ENCODE data around the gene ERI3.

ERI3 gene

GRCh38 chr1:44281962-44282703 lies 72.9 kb downstream of the ERI3 start:
- DNase-seq, result no peak

- no peak for DNase-seq
These were observed 78.2 kb downstream of the ERI3 start for GRCh38 chr1:44276901-44277300.

GRCh38 chr1:44275991-44276405 lies 79.1 kb downstream of the ERI3 start:
- peak; percentile 90 for DNase-seq

GRCh38 chr1:44275296-44275962 lies 79.6 kb downstream of the ERI3 start:
- no peak for DNase-seq

- no peak for DNase-seq
These were observed 81.3 kb downstream of the ERI3 start for GRCh38 chr1:44273560-44274350.

GRCh38 chr1:44272992-44273391 lies 82.1 kb downstream of the ERI3 start:
- no peak for DNase-seq

- no peak for DNase-seq
These were observed 83.4 kb downstream of the ERI3 start for GRCh38 chr1:44271646-44272045.

- peak; percentile 81 for DNase-seq
These were observed 84.1 kb downstream of the ERI3 start for GRCh38 chr1:44270686-44271628.

- no peak for DNase-seq
These were observed 87.0 kb downstream of the ERI3 start for GRCh38 chr1:44268054-44268453.

- no peak for DNase-seq
These were observed 87.6 kb downstream of the ERI3 start for GRCh38 chr1:44267438-44267837.

GRCh38 chr1:44266400-44267344 lies 88.4 kb downstream of the ERI3 start:
- no peak for DNase-seq

- no peak for DNase-seq
These were observed 89.2 kb downstream of the ERI3 start for GRCh38 chr1:44265656-44266358.

GRCh38 chr1:44264451-44264771 lies 90.6 kb downstream of the ERI3 start:
- no peak for DNase-seq

- no peak for DNase-seq
These were observed 91.2 kb downstream of the ERI3 start for GRCh38 chr1:44263568-44264450.

GRCh38 chr1:44262816-44263567 lies 92.1 kb downstream of the ERI3 start:
- DNase-seq, result no peak

GRCh38 chr1:44262414-44262813 lies 92.6 kb downstream of the ERI3 start:
- DNase-seq, result no peak

GRCh38 chr1:44261962-44262361 lies 93.1 kb downstream of the ERI3 start:
- DNase-seq, result no peak

- no peak for DNase-seq
These were observed 93.8 kb downstream of the ERI3 start for GRCh38 chr1:44261171-44261817.

- DNase-seq, result peak; percentile 51
These were observed 94.3 kb downstream of the ERI3 start for GRCh38 chr1:44260792-44261170.
